Immature natural killer cell (primary cell): ENCODE data around the gene FANCM. TPM values are rescaled to one million over a fixed set of nuclear protein-coding genes. Genes with fewer than 3 reads are reported as not detected.
A peak's percentile ranks its signal among the peaks of the same experiment; 100 is the strongest.
"Not testable (repeated sequence)": the region's sequence is repeated elsewhere in the genome, so short reads cannot be mapped to it uniquely, and the experiment has no call there.

Source experiments
- DNase-seq, 3 donors: peaks; one replicate each; pipeline ENCODE4 v3.0.0; 2022; ENCODE audit warnings: mixed read lengths in 1 of 3
- H3K27ac Mint-ChIP-seq, 6 donors: one replicate each; pipeline ENCODE4 v1.8.0; 2020; ENCODE audit warnings: mixed read lengths in 6 of 6, mild to moderate bottlenecking in 5 of 6, inconsistent platforms in 4 of 6, moderate library complexity in 3 of 6
- H3K27me3 Mint-ChIP-seq, 3 donors: one replicate each; pipeline ENCODE4 v1.8.0; 2020 to 2021; ENCODE audit warnings: low read depth in 3 of 3, mild to moderate bottlenecking in 3 of 3, mixed read lengths in 3 of 3, moderate library complexity in 3 of 3, inconsistent platforms in 1 of 3
- H3K36me3 Mint-ChIP-seq, 3 donors: one replicate each; pipeline ENCODE4 v1.8.0; 2020; ENCODE audit warnings: mixed read lengths in 3 of 3, inconsistent platforms in 2 of 3, mild to moderate bottlenecking in 2 of 3
- H3K4me1 Mint-ChIP-seq, 2 donors: one replicate each; pipeline ENCODE4 v1.8.0; 2020; ENCODE audit warnings: inconsistent platforms in 2 of 2, mild to moderate bottlenecking in 2 of 2, mixed read lengths in 2 of 2, moderate library complexity in 1 of 2
- H3K4me3 Mint-ChIP-seq, 5 donors: one replicate each; pipeline ENCODE4 v1.8.0; 2020; ENCODE audit warnings: mild to moderate bottlenecking in 5 of 5, mixed read lengths in 5 of 5, inconsistent platforms in 3 of 5, moderate library complexity in 3 of 5
- H3K9me3 Mint-ChIP-seq, 6 donors: one replicate each; pipeline ENCODE4 v1.8.0; 2020; ENCODE audit warnings: mild to moderate bottlenecking in 6 of 6, mixed read lengths in 6 of 6, inconsistent platforms in 4 of 6, moderate library complexity in 3 of 6
- polyA plus RNA-seq, 3 donors: library from polyadenylated mRNA; unstranded; fragments of 300-500 nt; fragmentation: Illumina TruSeq; gene quantifications; one replicate each; pipeline ENCODE4 v1.2.3, GENCODE V29; 2021

Gene FANCM
- polyA plus RNA-seq, 3 donors from 2014 or later = 1.9 to 6.9 (median 3.2) TPM

GRCh38 chr14:45213716-45214115 is 78.0 kb downstream of the FANCM start:
- not testable (repeated sequence) for H3K4me1 Mint-ChIP-seq, H3K9me3 Mint-ChIP-seq, H3K27ac Mint-ChIP-seq, DNase-seq, H3K4me3 Mint-ChIP-seq, H3K27me3 Mint-ChIP-seq
- H3K36me3 Mint-ChIP-seq = peaks cover 18 to 40% (median 25%) of the 10 kb centered on the region in 3 donors

GRCh38 chr14:45214341-45214740 is 78.6 kb downstream of the FANCM start:
- DNase-seq, H3K4me1 Mint-ChIP-seq, H3K27me3 Mint-ChIP-seq, H3K4me3 Mint-ChIP-seq, H3K9me3 Mint-ChIP-seq: not testable (repeated sequence)
- peaks cover 18 to 36% (median 22%) of the 10 kb centered on the region in 3 donors for H3K36me3 Mint-ChIP-seq
- peak overlapping the region in 1 of 6 donors; percentile 15 for H3K27ac Mint-ChIP-seq

DNA sequence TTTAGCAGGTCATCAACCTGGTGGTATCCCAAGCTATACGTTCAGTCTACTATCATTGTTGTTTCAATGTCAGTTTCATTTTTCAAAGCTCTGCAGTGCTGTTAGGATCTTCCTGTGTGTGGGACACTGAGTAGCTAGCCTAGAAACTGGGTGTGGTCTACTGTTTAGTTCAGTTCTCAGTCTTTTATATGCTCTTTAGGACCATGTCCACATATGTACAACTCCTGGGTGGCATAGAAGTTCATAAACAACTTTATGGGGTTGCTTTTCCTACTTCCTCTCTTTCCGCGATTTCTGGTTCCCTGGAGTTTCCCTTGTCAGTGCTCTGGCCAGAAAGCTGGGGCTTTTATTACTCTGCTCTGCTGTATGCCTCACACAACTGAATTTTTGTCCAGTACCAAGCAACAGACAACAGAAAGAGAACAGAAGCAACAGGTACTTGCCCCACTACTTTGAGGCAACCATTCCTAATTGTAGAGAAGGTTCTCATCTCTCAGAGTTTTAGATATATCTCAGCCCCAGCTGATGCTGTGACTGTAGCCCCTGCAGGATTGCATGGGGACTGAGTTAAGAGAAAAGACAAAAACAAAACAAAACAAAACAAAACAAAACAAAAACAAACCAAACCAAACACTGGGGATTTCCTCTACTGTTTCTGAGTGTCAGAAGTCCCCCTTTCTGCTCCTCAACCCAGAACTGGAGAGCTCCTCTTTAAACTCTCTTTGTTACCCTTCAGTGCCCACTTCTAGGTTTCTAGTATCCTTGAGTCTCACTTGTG is 86.9 kb downstream of the FANCM start:
- no peaks in the 10 kb centered on the region for H3K9me3 Mint-ChIP-seq
- no peak overlapping the region for H3K4me3 Mint-ChIP-seq
- H3K27ac Mint-ChIP-seq = peak overlapping the region in 2 of 6 donors; percentile 56 to 73
- peaks cover 0 to 4% (median 0%) of the 10 kb centered on the region in 3 donors for H3K27me3 Mint-ChIP-seq
- peaks cover 27 to 36% (median 34%) of the 10 kb centered on the region in 3 donors for H3K36me3 Mint-ChIP-seq
- peaks cover 6 to 28% of the 10 kb centered on the region in 2 donors for H3K4me1 Mint-ChIP-seq
- DNase-seq = no peak

GRCh38 chr14:45227566-45227965 is 91.8 kb downstream of the FANCM start:
- H3K4me3 Mint-ChIP-seq = no peak overlapping the region

DNA sequence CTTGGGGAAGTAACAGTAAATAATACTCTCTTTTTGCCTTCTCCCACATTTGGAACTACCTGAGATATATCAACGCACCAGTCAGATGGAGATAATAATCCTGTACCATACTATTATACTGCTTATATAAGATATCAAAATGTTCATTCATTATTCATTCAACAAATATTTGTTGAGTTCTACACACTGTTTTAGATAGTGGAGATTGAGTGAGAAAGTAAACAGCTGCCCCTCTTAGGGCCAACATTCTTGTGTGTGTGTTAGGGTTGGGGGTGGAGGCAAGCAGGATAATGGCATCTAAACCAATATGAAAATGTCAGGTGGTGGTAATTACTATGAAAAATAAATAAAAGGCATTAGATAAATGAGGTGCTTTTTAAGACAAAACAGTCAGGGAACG is 103.3 kb downstream of the FANCM start:
- H3K4me3 Mint-ChIP-seq = no peak overlapping the region
- H3K27ac Mint-ChIP-seq = no peak overlapping the region
- H3K27me3 Mint-ChIP-seq = no peaks in the 10 kb centered on the region
- H3K4me1 Mint-ChIP-seq = peaks cover 1 to 24% of the 10 kb centered on the region in 2 donors
- H3K9me3 Mint-ChIP-seq = no peaks in the 10 kb centered on the region
- no peak for DNase-seq
- peaks cover 10 to 22% (median 19%) of the 10 kb centered on the region in 3 donors for H3K36me3 Mint-ChIP-seq

More at GRCh38 chr14:45227566-45227965, 91.8 kb downstream of the FANCM start:
- no peaks in the 10 kb centered on the region for H3K27me3 Mint-ChIP-seq
- peaks cover 6 to 24% of the 10 kb centered on the region in 2 donors for H3K4me1 Mint-ChIP-seq
- H3K36me3 Mint-ChIP-seq = peaks cover 40 to 55% (median 44%) of the 10 kb centered on the region in 3 donors
- DNase-seq = no peak
- no peaks in the 10 kb centered on the region for H3K9me3 Mint-ChIP-seq
- no peak overlapping the region for H3K27ac Mint-ChIP-seq

- peaks cover 1 to 24% of the 10 kb centered on the region in 2 donors for H3K4me1 Mint-ChIP-seq
- H3K27me3 Mint-ChIP-seq = no peaks in the 10 kb centered on the region
- H3K4me3 Mint-ChIP-seq = no peak overlapping the region
- DNase-seq = no peak
- no peaks in the 10 kb centered on the region for H3K9me3 Mint-ChIP-seq
- peak overlapping the region in 4 of 6 donors; percentile 30 to 73 (median 31) for H3K27ac Mint-ChIP-seq
- peaks cover 3 to 15% (median 12%) of the 10 kb centered on the region in 3 donors for H3K36me3 Mint-ChIP-seq
Measured at GRCh38 chr14:45242706-45243105, 107.0 kb downstream of the FANCM start.

DNA sequence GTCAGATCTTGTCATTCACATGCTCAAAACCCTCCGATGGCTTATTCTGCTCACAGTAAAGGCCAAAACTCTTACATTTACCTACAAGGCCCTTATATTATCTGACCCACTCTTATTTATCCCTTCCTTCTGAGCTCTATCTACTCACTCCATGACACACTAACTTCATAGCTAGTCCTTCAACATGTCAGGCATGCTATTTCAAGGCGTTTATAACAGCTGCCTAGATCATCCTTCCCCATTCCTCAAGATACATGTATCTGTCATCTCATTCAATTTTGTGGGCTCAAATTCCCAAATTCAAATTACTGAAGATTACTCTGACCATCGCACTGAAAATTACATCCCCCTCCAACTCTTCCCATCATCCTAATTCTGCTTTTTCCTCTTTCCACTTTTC is 110.4 kb downstream of the FANCM start:
- H3K27me3 Mint-ChIP-seq = no peaks in the 10 kb centered on the region
- no peak for DNase-seq
- H3K4me1 Mint-ChIP-seq = peaks cover 16 to 32% of the 10 kb centered on the region in 2 donors
- H3K4me3 Mint-ChIP-seq = no peak overlapping the region
- peaks cover 0 to 6% (median 3%) of the 10 kb centered on the region in 3 donors for H3K36me3 Mint-ChIP-seq
- no peaks in the 10 kb centered on the region for H3K9me3 Mint-ChIP-seq
- H3K27ac Mint-ChIP-seq = no peak overlapping the region

DNA sequence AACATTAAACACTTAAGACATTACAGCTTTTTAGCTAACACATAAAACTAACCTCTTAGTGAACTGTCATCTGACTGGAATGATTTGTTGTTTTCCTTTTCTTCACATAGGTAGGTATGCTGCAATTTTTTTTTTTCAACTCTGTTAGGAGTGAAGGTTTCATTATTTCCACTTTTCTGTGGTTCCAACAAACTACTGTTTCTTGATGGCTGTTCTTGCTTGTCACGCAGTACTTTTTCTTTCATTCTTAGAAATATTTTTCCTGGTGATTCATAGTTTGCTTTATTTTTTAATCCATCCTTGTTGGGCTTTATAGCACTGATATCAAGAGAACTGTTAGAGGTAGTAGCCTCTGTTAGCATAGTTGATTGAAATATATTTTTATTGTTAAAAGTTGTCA is 111.0 kb downstream of the FANCM start:
- Mint-ChIP-seq H3K4me3 (no peak overlapping the region), H3K36me3 (peaks cover 0 to 2% (median 0%) of the 10 kb centered on the region in 3 donors), H3K4me1 (peaks cover 21 to 33% of the 10 kb centered on the region in 2 donors), H3K9me3 (no peaks in the 10 kb centered on the region), H3K27ac (no peak overlapping the region), H3K27me3 (no peaks in the 10 kb centered on the region)
- no peak for DNase-seq

DNA sequence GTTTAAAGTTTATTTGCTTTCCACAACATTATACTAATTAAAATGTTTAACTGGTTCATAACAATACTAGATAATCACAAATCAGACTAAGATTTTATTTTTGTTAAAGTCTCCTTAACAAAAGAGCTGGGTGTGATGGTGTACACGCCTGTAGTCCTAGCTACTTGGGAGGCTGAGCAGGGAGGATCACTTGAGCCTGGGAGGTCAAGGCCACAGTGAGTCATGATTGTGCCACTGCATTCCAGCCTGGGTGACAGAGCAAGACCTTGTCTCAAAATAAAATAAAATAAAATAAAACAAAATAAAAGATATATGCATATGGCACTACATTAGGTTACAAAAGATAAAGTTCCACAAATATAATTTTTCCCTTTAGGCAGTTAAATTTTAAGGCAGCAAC is 111.7 kb downstream of the FANCM start:
- no peaks in the 10 kb centered on the region for H3K36me3 Mint-ChIP-seq
- H3K4me1 Mint-ChIP-seq = peaks cover 25 to 38% of the 10 kb centered on the region in 2 donors
- no peak for DNase-seq
- no peak overlapping the region for H3K27ac Mint-ChIP-seq
- H3K4me3 Mint-ChIP-seq = no peak overlapping the region
- no peaks in the 10 kb centered on the region for H3K9me3 Mint-ChIP-seq
- H3K27me3 Mint-ChIP-seq = no peaks in the 10 kb centered on the region

GRCh38 chr14:45249856-45250575 is 114.3 kb downstream of the FANCM start:
- Mint-ChIP-seq H3K9me3 (no peaks in the 10 kb centered on the region), H3K36me3 (no peaks in the 10 kb centered on the region), H3K27me3 (peaks cover 5 to 9% (median 8%) of the 10 kb centered on the region in 3 donors), H3K4me3 (peak overlapping the region; percentile 37 to 79 (median 66)), H3K4me1 (peaks cover 36 to 44% of the 10 kb centered on the region in 2 donors), H3K27ac (peak overlapping the region; percentile 29 to 90 (median 82))
- DNase-seq = peak; percentile 9 to 13 (median 12)

Other genes starting within 250 kb of the FANCM start
- gene KLHL28, start 174.0 kb upstream of the FANCM start, polyA plus RNA-seq = 10 to 100 TPM; 32.1 to 79.9 (median 36.3) TPM
- 10 to 100 TPM in 2 of 3 donors, 1 to 10 TPM in 1; 9.4 to 13.0 (median 12.7) TPM for gene TOGARAM1, start 173.7 kb upstream of the FANCM start, polyA plus RNA-seq
- gene PRPF39, start 51.8 kb upstream of the FANCM start, polyA plus RNA-seq = 10 to 100 TPM in 2 of 3 donors, 1 to 10 TPM in 1; 6.4 to 12.5 (median 12.1) TPM
- gene FKBP3, start 1.4 kb upstream of the FANCM start, polyA plus RNA-seq = 10 to 100 TPM; 53.3 to 94.0 (median 60.3) TPM
- 10 to 100 TPM in 2 of 3 donors, 1 to 10 TPM in 1; 9.7 to 31.9 (median 22.4) TPM for gene MIS18BP1, start 117.3 kb downstream of the FANCM start, polyA plus RNA-seq